ENCODE measurements around the gene RNASET2.
"Not testable (repeated sequence)": the region's sequence is repeated elsewhere in the genome, so short reads cannot be mapped to it uniquely, and the experiment has no call there.

The RNASET2 gene

GRCh38 chr6:166900130-166900708 lies 56.1 kb downstream of the RNASET2 start:
- no peak for DNase-seq

- no peak for DNase-seq
These were observed 57.4 kb downstream of the RNASET2 start for GRCh38 chr6:166898910-166899309.

GRCh38 chr6:166894614-166895013 lies 61.7 kb downstream of the RNASET2 start:
- DNase-seq, result not testable (repeated sequence)

GRCh38 chr6:166892472-166892871 lies 63.9 kb downstream of the RNASET2 start:
- not testable (repeated sequence) for DNase-seq

- not testable (repeated sequence) for DNase-seq
These were observed 69.6 kb downstream of the RNASET2 start for GRCh38 chr6:166886773-166887172.

- DNase-seq, result not testable (repeated sequence)
These were observed 71.4 kb downstream of the RNASET2 start for GRCh38 chr6:166884958-166885357.

- no peak for DNase-seq
These were observed 76.8 kb downstream of the RNASET2 start for GRCh38 chr6:166879594-166879993.

Data from activated CD4-positive, alpha-beta T cell treated with anti-CD3 and anti-CD28 coated beads for 48 hours (primary cell).